Astrocyte (in vitro differentiated cells and primary cell): Measurements from ENCODE around the gene CACNA1B. TPM values are rescaled to one million over a fixed set of nuclear protein-coding genes. Genes with fewer than 3 reads are reported as not detected.

Experiments used
- DNase-seq: peaks from one replicate; pipeline ENCODE4 v3.0.0-alpha.2; 2010; ENCODE audit warnings: low read depth
- FAIRE-seq: peaks from 2 replicates; lab custom pipeline; 2011; peaks lifted over from hg19 to GRCh38; lab: Jason Lieb, UNC
- H2AFZ ChIP-seq: 2 replicates; pipeline ENCODE4 v1.6.0; 2012; ENCODE audit warnings: low read depth, low read length, inconsistent platforms
- H3K27ac ChIP-seq: 2 replicates; pipeline ENCODE4 v1.5.1; 2011; ENCODE audit warnings: low read depth, low read length, inconsistent platforms
- H3K27me3 ChIP-seq: 2 replicates; pipeline ENCODE4 v1.6.0; 2011; ENCODE audit warnings: low read length, inconsistent platforms; ENCODE audit not compliant: insufficient read depth
- H3K36me3 ChIP-seq: 2 replicates; pipeline ENCODE4 v1.5.1; 2011; ENCODE audit warnings: low read length, inconsistent platforms; ENCODE audit not compliant: insufficient read depth
- H3K4me1 ChIP-seq: 2 replicates; pipeline ENCODE4 v1.5.1; 2011; ENCODE audit warnings: low read length, inconsistent platforms; ENCODE audit not compliant: insufficient read depth
- H3K4me2 ChIP-seq: 2 replicates; pipeline ENCODE4 v1.6.0; 2012; ENCODE audit warnings: low read length, inconsistent platforms
- H3K4me3 ChIP-seq: 2 replicates; pipeline ENCODE4 v1.5.1; 2011; ENCODE audit warnings: low read depth, mild to moderate bottlenecking, low read length, inconsistent platforms; ENCODE audit not compliant: insufficient read depth
- H3K79me2 ChIP-seq: 2 replicates; pipeline ENCODE4 v1.6.0; 2012; ENCODE audit warnings: mild to moderate bottlenecking, low read length, inconsistent platforms; ENCODE audit not compliant: insufficient read depth
- H3K9ac ChIP-seq: 2 replicates; pipeline ENCODE4 v1.6.0; 2012; ENCODE audit warnings: mild to moderate bottlenecking, low read length, inconsistent platforms
- H3K9me3 ChIP-seq: 2 replicates; pipeline ENCODE4 v1.5.1; 2012; ENCODE audit warnings: low read depth, mild to moderate bottlenecking, low read length, inconsistent platforms; ENCODE audit not compliant: insufficient read depth
- H4K20me1 ChIP-seq: 2 replicates; pipeline ENCODE4 v1.6.0; 2012; ENCODE audit warnings: low read length, inconsistent platforms; ENCODE audit not compliant: insufficient read depth
- H3K27ac Mint-ChIP-seq: one replicate; pipeline ENCODE4 v1.8.0; 2021; ENCODE audit warnings: mild to moderate bottlenecking, mixed read lengths; ENCODE audit not compliant: unreplicated experiment
- H3K27me3 Mint-ChIP-seq: one replicate; pipeline ENCODE4 v1.8.0; 2021; ENCODE audit warnings: low read depth, mixed read lengths; ENCODE audit not compliant: unreplicated experiment
- H3K36me3 Mint-ChIP-seq: one replicate; pipeline ENCODE4 v1.8.0; 2021; ENCODE audit warnings: low read depth, mixed read lengths; ENCODE audit not compliant: unreplicated experiment
- H3K4me1 Mint-ChIP-seq: one replicate; pipeline ENCODE4 v1.8.0; 2021; ENCODE audit warnings: low read depth, mixed read lengths; ENCODE audit not compliant: unreplicated experiment
- H3K4me3 Mint-ChIP-seq: one replicate; pipeline ENCODE4 v1.8.0; 2021; ENCODE audit warnings: mild to moderate bottlenecking, moderate library complexity, mixed read lengths; ENCODE audit not compliant: unreplicated experiment
- H3K9me3 Mint-ChIP-seq: one replicate; pipeline ENCODE4 v1.8.0; 2021; ENCODE audit warnings: mild to moderate bottlenecking, mixed read lengths; ENCODE audit not compliant: unreplicated experiment
- EZH2 ChIP-seq: IDR thresholded peaks from 2 replicates; pipeline ENCODE4 v1.6.1; 2012; ENCODE audit warnings: mild to moderate bottlenecking, low read length, inconsistent platforms; ENCODE audit not compliant: insufficient read depth
- total RNA-seq: library from RNA; stranded (reverse); gene quantifications from 2 replicates; pipeline ENCODE4 v1.2.1, GENCODE V29; 2021
- TF ChIP-seq, protein P1 (sequence below): IDR thresholded peaks from 2 replicates; pipeline ENCODE4 v1.5.1; 2011; ENCODE audit warnings: low read depth, mild to moderate bottlenecking, inconsistent platforms, low read length, moderate library complexity; ENCODE audit not compliant: insufficient read depth

CACNA1B gene
- total RNA-seq, 1 donor from 2014 or later: 3.1 TPM

DNA sequence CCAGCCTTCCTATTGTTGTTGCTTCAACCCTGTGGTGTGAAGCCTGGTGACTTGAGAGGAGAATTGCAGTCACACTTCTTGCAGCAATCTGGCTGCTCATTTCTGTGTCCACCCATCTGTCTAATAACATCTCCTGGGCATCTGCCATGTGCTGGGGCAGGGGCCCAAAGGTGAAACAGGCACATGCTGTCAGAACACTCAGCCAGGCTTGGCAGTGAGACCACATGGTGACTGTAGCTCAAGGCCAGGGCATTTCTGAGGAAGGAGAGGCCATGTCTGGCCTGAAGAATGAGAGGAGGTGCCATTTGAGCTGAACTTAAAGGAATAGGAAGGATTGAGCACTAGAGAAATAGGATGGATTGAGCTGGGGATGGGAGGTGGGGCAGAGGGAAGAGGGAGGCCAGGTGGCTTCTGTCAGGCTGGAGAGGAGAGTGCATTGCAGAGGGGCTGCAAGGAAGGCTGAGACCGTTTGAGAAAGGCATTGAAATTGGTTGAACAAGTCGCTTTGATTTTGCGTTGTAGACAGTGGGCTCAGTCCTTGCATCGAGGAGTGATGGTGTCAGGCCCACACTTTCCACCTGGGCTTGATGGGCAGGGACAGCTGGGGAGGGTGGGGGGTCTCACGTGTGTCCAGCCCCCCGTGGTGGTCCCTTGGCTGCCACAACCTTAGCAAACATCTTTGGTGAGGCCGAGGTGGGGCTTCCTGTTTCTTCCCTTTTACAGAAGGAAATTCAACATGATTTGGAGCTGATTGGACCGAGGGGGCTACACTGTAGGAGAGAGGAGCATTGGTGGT, 222.4 kb downstream of the CACNA1B start:
- no peaks in the 10 kb centered on the region for H3K79me2 ChIP-seq
- H3K4me1 ChIP-seq: no peaks in the 10 kb centered on the region
- H3K27ac ChIP-seq: no peak overlapping the region
- Mint-ChIP-seq H3K27me3 (peaks cover 3% of the 10 kb centered on the region), H3K36me3 (peaks cover 6% of the 10 kb centered on the region), H3K4me3 (no peak overlapping the region), H3K4me1 (no peaks in the 10 kb centered on the region), H3K27ac (no peak overlapping the region), H3K9me3 (peaks cover 2% of the 10 kb centered on the region)
- DNase-seq (no peak), FAIRE-seq (no peak)
- no peaks in the 10 kb centered on the region for H3K27me3 ChIP-seq
- H4K20me1 ChIP-seq: no peaks in the 10 kb centered on the region
- H3K4me2 ChIP-seq: no peak overlapping the region
- peaks cover 23% of the 10 kb centered on the region for H3K9me3 ChIP-seq
- H3K4me3 ChIP-seq: no peak overlapping the region
- H2AFZ ChIP-seq: no peak overlapping the region
- TF ChIP-seq, protein P1, sequence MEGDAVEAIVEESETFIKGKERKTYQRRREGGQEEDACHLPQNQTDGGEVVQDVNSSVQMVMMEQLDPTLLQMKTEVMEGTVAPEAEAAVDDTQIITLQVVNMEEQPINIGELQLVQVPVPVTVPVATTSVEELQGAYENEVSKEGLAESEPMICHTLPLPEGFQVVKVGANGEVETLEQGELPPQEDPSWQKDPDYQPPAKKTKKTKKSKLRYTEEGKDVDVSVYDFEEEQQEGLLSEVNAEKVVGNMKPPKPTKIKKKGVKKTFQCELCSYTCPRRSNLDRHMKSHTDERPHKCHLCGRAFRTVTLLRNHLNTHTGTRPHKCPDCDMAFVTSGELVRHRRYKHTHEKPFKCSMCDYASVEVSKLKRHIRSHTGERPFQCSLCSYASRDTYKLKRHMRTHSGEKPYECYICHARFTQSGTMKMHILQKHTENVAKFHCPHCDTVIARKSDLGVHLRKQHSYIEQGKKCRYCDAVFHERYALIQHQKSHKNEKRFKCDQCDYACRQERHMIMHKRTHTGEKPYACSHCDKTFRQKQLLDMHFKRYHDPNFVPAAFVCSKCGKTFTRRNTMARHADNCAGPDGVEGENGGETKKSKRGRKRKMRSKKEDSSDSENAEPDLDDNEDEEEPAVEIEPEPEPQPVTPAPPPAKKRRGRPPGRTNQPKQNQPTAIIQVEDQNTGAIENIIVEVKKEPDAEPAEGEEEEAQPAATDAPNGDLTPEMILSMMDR: no peak
- no peak for TF ChIP-seq EZH2
- no peaks in the 10 kb centered on the region for H3K36me3 ChIP-seq
- H3K9ac ChIP-seq: no peak overlapping the region

DNA sequence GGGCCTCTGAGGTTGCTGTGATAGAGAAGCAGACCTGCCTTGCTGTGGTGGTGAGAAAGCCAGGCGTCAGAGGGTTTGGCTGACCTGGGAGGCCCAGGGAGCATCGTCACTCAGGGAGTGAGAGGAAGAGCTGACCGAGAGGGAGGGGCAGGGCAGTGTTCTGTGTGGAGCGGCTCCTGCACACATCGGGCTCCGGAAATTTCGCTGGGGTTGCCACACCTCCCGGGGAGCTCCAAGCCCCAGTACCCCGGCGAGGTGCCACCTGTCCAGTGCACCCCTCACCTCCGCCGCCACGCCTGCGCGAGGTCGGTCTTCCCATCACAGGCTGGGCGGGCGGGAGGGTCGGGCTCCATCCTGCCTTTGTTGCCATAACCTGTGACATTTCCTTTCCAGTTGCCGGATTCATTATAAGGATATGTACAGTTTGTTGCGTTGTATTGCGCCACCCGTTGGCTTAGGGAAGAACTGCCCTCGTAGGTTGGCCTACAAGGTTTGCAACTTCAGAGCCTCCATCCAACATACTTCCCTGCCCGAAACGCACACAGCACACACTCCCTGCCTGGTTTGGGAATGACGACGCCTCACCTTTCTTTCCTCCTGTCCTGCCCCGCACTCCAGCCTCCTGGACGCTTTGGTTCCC, 223.2 kb downstream of the CACNA1B start:
- H3K4me1 Mint-ChIP-seq: no peaks in the 10 kb centered on the region
- Histone ChIP-seq H3K27me3 (no peaks in the 10 kb centered on the region), H3K4me3 (no peak overlapping the region), H3K4me2 (no peak overlapping the region), H4K20me1 (no peaks in the 10 kb centered on the region), H3K27ac (no peak overlapping the region), H3K79me2 (no peaks in the 10 kb centered on the region), H3K36me3 (no peaks in the 10 kb centered on the region), H3K4me1 (no peaks in the 10 kb centered on the region), H2AFZ (no peak overlapping the region), H3K9me3 (peaks cover 26% of the 10 kb centered on the region), H3K9ac (no peak overlapping the region)
- H3K27me3 Mint-ChIP-seq: peaks cover 3% of the 10 kb centered on the region
- no peak overlapping the region for H3K27ac Mint-ChIP-seq
- peaks cover 1% of the 10 kb centered on the region for H3K9me3 Mint-ChIP-seq
- TF ChIP-seq, protein P1: no peak
- no peak for TF ChIP-seq EZH2
- FAIRE-seq (no peak), DNase-seq (no peak)
- H3K4me3 Mint-ChIP-seq: no peak overlapping the region
- peaks cover 6% of the 10 kb centered on the region for H3K36me3 Mint-ChIP-seq
